Trophoblast cell (in vitro differentiated cells and primary cell): ENCODE results near the gene RAD23B.

Experiments used
- DNase-seq, 2 donors: peaks; one replicate each; pipeline ENCODE4 v3.0.0-alpha.2; 2016
- H2AFZ ChIP-seq: 2 replicates; pipeline ENCODE4 v1.6.1; 2013; ENCODE audit warnings: low read length, moderate library complexity, mild to moderate bottlenecking; ENCODE audit not compliant: insufficient read depth, poor library complexity
- H2AK5ac ChIP-seq: 2 replicates; pipeline ENCODE4 v1.6.1; 2013; ENCODE audit warnings: mild to moderate bottlenecking, low read length
- H2BK120ac ChIP-seq: 2 replicates; pipeline ENCODE4 v1.6.1; 2013; ENCODE audit warnings: low read length, mild to moderate bottlenecking, moderate library complexity; ENCODE audit not compliant: insufficient read depth, poor library complexity
- H2BK12ac ChIP-seq: 2 replicates; pipeline ENCODE4 v1.6.1; 2013; ENCODE audit warnings: mild to moderate bottlenecking, low read length, moderate library complexity
- H2BK5ac ChIP-seq: 2 replicates; pipeline ENCODE4 v1.6.1; 2013; ENCODE audit warnings: low read length, low read depth, moderate library complexity, mild to moderate bottlenecking; ENCODE audit not compliant: poor library complexity
- H3K14ac ChIP-seq: 2 replicates; pipeline ENCODE4 v1.6.1; 2013; ENCODE audit warnings: mild to moderate bottlenecking, low read length
- H3K18ac ChIP-seq: 2 replicates; pipeline ENCODE4 v1.6.1; 2013; ENCODE audit warnings: mild to moderate bottlenecking, low read length
- H3K23ac ChIP-seq: 2 replicates; pipeline ENCODE4 v1.6.1; 2013; ENCODE audit warnings: low read length
- H3K27ac ChIP-seq: 2 replicates; pipeline ENCODE4 v1.5.1; 2013; ENCODE audit warnings: low read depth, mild to moderate bottlenecking, inconsistent platforms, low read length, moderate library complexity
- H3K27me3 ChIP-seq: 2 replicates; pipeline ENCODE4 v1.6.1; 2013; ENCODE audit warnings: inconsistent platforms, mild to moderate bottlenecking, low read length, moderate library complexity; ENCODE audit not compliant: insufficient read depth
- H3K36me3 ChIP-seq, 2 experiments: 1 replicate in 1 of 2; 2 replicates in 1 of 2; pipeline ENCODE4 v1.6.1; 2013; ENCODE audit warnings: low read length in 2 of 2, mild to moderate bottlenecking in 2 of 2, moderate library complexity in 1 of 2; ENCODE audit not compliant: insufficient read depth in 2 of 2, control insufficient read depth in 1 of 2
- H3K4ac ChIP-seq: 2 replicates; pipeline ENCODE4 v1.6.1; 2013; ENCODE audit warnings: low read depth, mild to moderate bottlenecking, low read length, moderate library complexity
- H3K4me1 ChIP-seq, 2 experiments: 1 replicate in 1 of 2; 2 replicates in 1 of 2; pipeline ENCODE4 v1.6.1; 2013; ENCODE audit warnings: low read length in 2 of 2, mild to moderate bottlenecking in 2 of 2, moderate library complexity in 1 of 2; ENCODE audit not compliant: insufficient read depth in 2 of 2, control insufficient read depth in 1 of 2
- H3K4me2 ChIP-seq: 2 replicates; pipeline ENCODE4 v1.6.1; 2013; ENCODE audit warnings: inconsistent platforms, mild to moderate bottlenecking, low read length, moderate library complexity
- H3K4me3 ChIP-seq: 2 replicates; pipeline ENCODE4 v1.5.1; 2013; ENCODE audit warnings: mild to moderate bottlenecking, low read depth, low read length, inconsistent platforms
- H3K79me1 ChIP-seq: one replicate; pipeline ENCODE4 v1.6.1; 2013; ENCODE audit warnings: low read length
- H3K79me2 ChIP-seq: 2 replicates; pipeline ENCODE4 v1.6.1; 2013; ENCODE audit warnings: low read length, mild to moderate bottlenecking; ENCODE audit not compliant: control insufficient read depth, insufficient read depth, poor library complexity
- H3K9ac ChIP-seq: 2 replicates; pipeline ENCODE4 v1.6.1; 2013; ENCODE audit warnings: mild to moderate bottlenecking, low read length
- H3K9me3 ChIP-seq: 2 replicates; pipeline ENCODE4 v1.6.1; 2013; ENCODE audit warnings: low read depth, mild to moderate bottlenecking, control low read depth, inconsistent platforms, low read length; ENCODE audit not compliant: insufficient read depth
- H4K12ac ChIP-seq: 2 replicates; pipeline ENCODE4 v1.6.1; 2013; ENCODE audit warnings: low read depth, mild to moderate bottlenecking, low read length, moderate library complexity
- H4K8ac ChIP-seq: 2 replicates; pipeline ENCODE4 v1.6.1; 2013; ENCODE audit warnings: low read depth, mild to moderate bottlenecking, low read length, moderate library complexity
- H4K91ac ChIP-seq: one replicate; pipeline ENCODE4 v1.6.1; 2013; ENCODE audit warnings: low read depth, mild to moderate bottlenecking, low read length, moderate library complexity
- WGBS: extraction: QIAGEN DNeasy Blood & Tissue Kit; methylation state at CpG from one replicate; pipeline ENCODE4 v1.1.7; 2013; ENCODE audit warnings: missing lambda C conversion rate; ENCODE audit not compliant: insufficient read length, insufficient coverage; ENCODE audit errors: extremely low coverage; 5-methylcytosine and 5-hydroxymethylcytosine counted together

Gene RAD23B

GRCh38 chr9:107338911-107339659 lies 56.0 kb downstream of the RAD23B start:
- peaks cover 7 to 11% of the 10 kb centered on the region in 2 experiments for H3K4me1 ChIP-seq
- H2AK5ac ChIP-seq: no peak overlapping the region
- no peak overlapping the region for H2BK5ac ChIP-seq
- H2BK120ac ChIP-seq: no peak overlapping the region
- peaks cover 33 to 54% of the 10 kb centered on the region in 2 experiments for H3K36me3 ChIP-seq
- H3K27me3 ChIP-seq: no peaks in the 10 kb centered on the region
- no CpG with 5 or more reads among the region's 7 CpGs for WGBS
- no peak overlapping the region for H2AFZ ChIP-seq
- H3K23ac ChIP-seq: no peak overlapping the region
- no peak overlapping the region for H4K8ac ChIP-seq
- H3K4ac ChIP-seq: no peak overlapping the region
- no peak overlapping the region for H2BK12ac ChIP-seq
- H3K79me2 ChIP-seq: no peaks in the 10 kb centered on the region
- no peak overlapping the region for H3K14ac ChIP-seq
- no peak overlapping the region for H4K91ac ChIP-seq
- H3K4me3 ChIP-seq: no peak overlapping the region
- no peak overlapping the region for H3K18ac ChIP-seq
- no peak overlapping the region for H3K9ac ChIP-seq
- H3K4me2 ChIP-seq: no peak overlapping the region
- H4K12ac ChIP-seq: no peak overlapping the region
- no peak overlapping the region for H3K27ac ChIP-seq
- H3K79me1 ChIP-seq: peaks cover 3% of the 10 kb centered on the region
- DNase-seq: no peak
- H3K9me3 ChIP-seq: peaks cover 4% of the 10 kb centered on the region

GRCh38 chr9:107340920-107341632 lies 58.0 kb downstream of the RAD23B start:
- peak overlapping the region; percentile 56 for H3K18ac ChIP-seq
- H4K8ac ChIP-seq: peak overlapping the region; percentile 18
- peak overlapping the region; percentile 55 for H3K4ac ChIP-seq
- H3K4me1 ChIP-seq: peaks cover 11% of the 10 kb centered on the region in 2 experiments
- no peak overlapping the region for H2AFZ ChIP-seq
- peak; percentile 72 to 91 for DNase-seq
- no peak overlapping the region for H3K4me3 ChIP-seq
- no peak overlapping the region for H3K9ac ChIP-seq
- peak overlapping the region; percentile 26 for H2BK120ac ChIP-seq
- peaks cover 3% of the 10 kb centered on the region for H3K79me1 ChIP-seq
- peak overlapping the region; percentile 45 for H2BK5ac ChIP-seq
- H3K79me2 ChIP-seq: no peaks in the 10 kb centered on the region
- no peak overlapping the region for H4K12ac ChIP-seq
- WGBS: no CpG with 5 or more reads among the region's 18 CpGs
- H3K4me2 ChIP-seq: no peak overlapping the region
- peak overlapping the region; percentile 43 for H3K14ac ChIP-seq
- H3K36me3 ChIP-seq: peaks cover 27 to 46% of the 10 kb centered on the region in 2 experiments
- peak overlapping the region; percentile 60 for H4K91ac ChIP-seq
- H3K27me3 ChIP-seq: no peaks in the 10 kb centered on the region
- peaks cover 4% of the 10 kb centered on the region for H3K9me3 ChIP-seq
- H3K27ac ChIP-seq: peak overlapping the region; percentile 51
- no peak overlapping the region for H3K23ac ChIP-seq
- peak overlapping the region; percentile 42 for H2BK12ac ChIP-seq
- H2AK5ac ChIP-seq: peak overlapping the region; percentile 40

DNA sequence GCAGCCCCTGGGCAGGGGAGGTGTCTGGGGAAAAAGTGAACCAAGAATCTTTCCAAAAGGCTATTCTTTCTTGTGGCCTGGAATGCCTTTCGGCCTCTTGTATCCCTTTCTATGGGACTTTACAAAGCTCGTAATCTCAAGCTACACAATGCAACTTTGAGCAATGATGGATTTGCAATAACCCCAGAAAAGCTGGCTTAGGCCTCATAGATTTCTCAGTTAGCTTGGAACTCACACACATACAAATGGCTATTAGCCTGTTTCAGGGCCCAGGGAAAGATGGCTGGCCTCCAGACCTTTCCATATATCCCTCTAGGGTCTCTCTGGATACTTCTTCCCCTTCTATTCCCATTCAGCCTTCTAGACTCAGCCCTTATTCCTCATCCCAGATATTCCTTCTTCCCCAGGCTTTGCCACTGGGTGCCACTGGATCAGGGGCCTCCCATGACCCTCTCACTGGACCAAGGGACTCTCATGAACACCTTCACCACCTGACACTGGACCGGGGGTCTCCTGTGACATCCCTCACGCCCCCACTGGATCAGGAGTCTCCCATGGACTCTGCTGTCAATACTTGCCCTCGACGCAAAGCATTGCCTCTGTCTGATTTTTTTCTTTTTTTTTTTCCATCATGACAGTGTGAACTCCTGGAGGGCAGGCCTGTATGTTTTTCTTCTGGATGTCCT lies 59.5 kb downstream of the RAD23B start:
- H3K14ac ChIP-seq: no peak overlapping the region
- peak overlapping the region; percentile 6 for H2BK12ac ChIP-seq
- H4K91ac ChIP-seq: no peak overlapping the region
- H2AK5ac ChIP-seq: no peak overlapping the region
- H3K36me3 ChIP-seq: peaks cover 19 to 32% of the 10 kb centered on the region in 2 experiments
- peak overlapping the region; percentile 5 for H4K8ac ChIP-seq
- H2BK120ac ChIP-seq: no peak overlapping the region
- no CpG with 5 or more reads among the region's 6 CpGs for WGBS
- H3K4me1 ChIP-seq: peaks cover 11% of the 10 kb centered on the region in 2 experiments
- no peak overlapping the region for H3K27ac ChIP-seq
- no peak overlapping the region for H3K9ac ChIP-seq
- DNase-seq: no peak
- H3K4me2 ChIP-seq: no peak overlapping the region
- no peak overlapping the region for H2AFZ ChIP-seq
- peaks cover 4% of the 10 kb centered on the region for H3K9me3 ChIP-seq
- H3K4me3 ChIP-seq: no peak overlapping the region
- no peaks in the 10 kb centered on the region for H3K27me3 ChIP-seq
- H3K4ac ChIP-seq: no peak overlapping the region
- peak overlapping the region; percentile 47 for H2BK5ac ChIP-seq
- H3K18ac ChIP-seq: no peak overlapping the region
- no peak overlapping the region for H4K12ac ChIP-seq
- H3K23ac ChIP-seq: no peak overlapping the region
- H3K79me1 ChIP-seq: peaks cover 3% of the 10 kb centered on the region
- H3K79me2 ChIP-seq: no peaks in the 10 kb centered on the region

DNA sequence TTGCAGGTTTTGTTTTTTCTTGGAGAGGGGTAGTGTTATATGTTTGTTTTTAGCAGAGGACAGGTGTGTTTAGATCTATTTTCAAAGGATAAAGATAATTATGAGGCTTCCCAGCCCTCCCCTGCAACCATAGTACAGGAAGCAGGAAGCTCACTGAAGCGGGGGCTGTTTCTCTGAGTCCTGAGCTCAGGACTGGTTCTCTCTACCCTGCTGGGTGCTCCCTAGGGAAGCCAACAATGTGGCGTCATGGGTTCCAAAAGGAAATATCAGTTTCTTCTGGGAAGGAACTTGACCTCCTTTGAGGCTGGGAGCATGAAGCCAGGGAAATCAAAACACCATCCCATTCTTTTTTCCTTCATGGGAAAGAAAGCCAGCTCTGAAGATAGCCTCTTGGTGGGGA lies 62.2 kb downstream of the RAD23B start:
- no peak overlapping the region for H3K23ac ChIP-seq
- H2AFZ ChIP-seq: no peak overlapping the region

More for the DNA sequence above, 62.2 kb downstream of the RAD23B start:
- Histone ChIP-seq H3K9ac (no peak overlapping the region), H3K36me3 (peaks cover 6 to 13% of the 10 kb centered on the region in 2 experiments), H2AK5ac (no peak overlapping the region), H4K12ac (no peak overlapping the region), H3K14ac (no peak overlapping the region), H2BK120ac (no peak overlapping the region), H4K91ac (peak overlapping the region; percentile 18), H3K9me3 (no peaks in the 10 kb centered on the region), H3K18ac (no peak overlapping the region), H3K4ac (no peak overlapping the region), H3K79me2 (no peaks in the 10 kb centered on the region), H2BK12ac (no peak overlapping the region), H3K27me3 (no peaks in the 10 kb centered on the region), H2BK5ac (no peak overlapping the region), H3K27ac (no peak overlapping the region), H3K4me2 (no peak overlapping the region), H3K4me3 (no peak overlapping the region), H3K79me1 (peaks cover 3% of the 10 kb centered on the region), H3K4me1 (peaks cover 11% of the 10 kb centered on the region in 2 experiments), H4K8ac (no peak overlapping the region)
- no peak for DNase-seq
- no CpG with 5 or more reads among the region's 2 CpGs for WGBS
